Erythroblast (primary cell): ENCODE results near the gene SPINT1.

Experiments
- DNase-seq, 2 experiments: peaks; one replicate each; lab custom pipeline; 2025; lab: John Stamatoyannopoulos, UW
- GATA1 ChIP-seq: IDR thresholded peaks from 2 replicates; pipeline ENCODE4 v1.6.1; 2011; ENCODE audit warnings: low read depth, mild to moderate bottlenecking, control low read depth, low read length, moderate library complexity
- POLR2A ChIP-seq: IDR thresholded peaks from 2 replicates; pipeline ENCODE4 v1.6.1; 2011; ENCODE audit warnings: mild to moderate bottlenecking, low read length

The SPINT1 gene

DNA sequence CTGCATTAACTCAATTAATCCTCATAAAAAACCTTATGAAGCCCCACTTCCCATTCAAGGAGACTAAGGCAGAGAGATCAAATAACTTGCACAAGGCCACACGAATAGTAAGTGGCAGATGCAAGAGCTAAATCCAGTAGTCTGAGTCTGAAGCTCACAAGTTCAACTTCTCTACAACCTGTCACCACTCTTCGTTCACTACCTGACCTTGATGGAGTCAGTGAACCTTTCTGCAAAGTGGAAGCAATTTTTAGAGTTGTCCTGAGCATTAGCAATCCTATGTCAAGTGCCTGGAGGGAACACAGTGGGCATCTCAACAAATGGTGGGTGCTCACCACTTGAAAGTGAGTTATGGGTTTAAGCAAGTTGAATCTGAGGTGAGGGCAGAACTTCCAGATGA lies 2.1 kb upstream of the SPINT1 start:
- TF ChIP-seq POLR2A (no peak), GATA1 (no peak)

GRCh38 chr15:40843261-40843884 lies 475 bp upstream of the SPINT1 start:
- TF ChIP-seq POLR2A (no peak), GATA1 (no peak)
- no peak for DNase-seq

More for the DNA sequence above, 2.1 kb upstream of the SPINT1 start:
- DNase-seq = no peak

GRCh38 chr15:40844696-40845030 lies 815 bp downstream of the SPINT1 start:
- no peak for TF ChIP-seq POLR2A
- TF ChIP-seq GATA1 = no peak
- peak; percentile 42 to 48 for DNase-seq

DNA sequence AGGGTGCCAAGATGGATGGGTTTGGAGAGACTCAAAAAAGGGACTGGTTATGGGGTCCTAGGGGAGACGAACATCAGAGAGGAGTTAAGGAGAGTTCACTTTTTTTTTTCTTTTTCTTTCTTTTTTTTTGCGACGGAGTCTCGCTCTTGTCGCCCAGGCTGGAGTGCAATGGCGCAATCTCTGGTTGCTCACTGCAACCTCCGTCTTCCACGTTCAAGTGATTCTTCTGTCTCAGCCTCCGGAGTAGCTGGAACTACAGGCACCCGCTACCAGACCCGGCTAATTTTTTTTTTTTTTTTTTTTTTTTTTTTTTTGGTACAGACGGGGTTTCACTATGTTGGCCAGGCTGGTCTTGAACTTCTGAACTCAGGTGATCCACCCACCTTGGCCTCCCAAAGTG lies 1.2 kb downstream of the SPINT1 start:
- DNase-seq = no peak
- TF ChIP-seq POLR2A (no peak), GATA1 (no peak)

GRCh38 chr15:40845511-40846284 lies 1.9 kb downstream of the SPINT1 start:
- DNase-seq = no peak
- no peak for TF ChIP-seq POLR2A
- TF ChIP-seq GATA1 = no peak

GRCh38 chr15:40846841-40847222 lies 3.0 kb downstream of the SPINT1 start:
- TF ChIP-seq POLR2A (no peak), GATA1 (no peak)

DNA sequence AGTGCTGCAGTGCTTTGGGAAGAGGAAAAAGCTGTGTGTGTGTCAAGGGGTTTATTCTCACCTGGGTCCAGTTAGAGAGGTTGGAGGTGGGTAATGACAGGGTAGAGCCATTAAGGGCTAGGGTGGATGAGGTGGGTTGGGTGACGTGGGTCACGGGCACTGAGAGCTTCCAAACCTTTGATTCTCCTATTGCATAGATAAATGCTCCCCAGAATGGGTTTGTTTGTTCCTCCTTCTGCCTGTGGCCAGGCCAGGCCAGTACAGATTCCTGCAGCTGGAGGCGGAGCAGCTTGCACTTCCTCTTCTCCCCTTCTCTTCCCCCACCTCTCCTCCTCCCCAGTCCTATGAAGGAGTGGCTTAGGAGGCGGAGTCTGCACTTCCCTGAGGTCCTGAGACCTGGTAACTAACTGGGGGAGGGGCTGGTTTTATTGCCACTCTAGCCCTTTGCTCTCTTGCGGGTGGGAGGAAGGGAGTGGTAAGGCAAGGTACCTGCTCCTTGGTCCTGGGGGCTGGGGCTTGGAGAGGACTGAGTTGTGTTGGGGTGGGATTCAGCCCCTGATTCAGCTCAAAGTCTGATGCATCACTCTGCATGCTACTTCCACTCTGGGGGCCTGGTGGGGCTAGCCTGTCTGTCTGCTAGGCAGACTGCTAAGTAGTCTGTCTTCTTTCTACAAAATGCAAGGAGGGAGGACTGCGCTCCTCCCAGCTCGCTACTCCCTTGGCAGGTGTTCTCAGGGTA lies 3.5 kb downstream of the SPINT1 start:
- DNase-seq = no peak

More at GRCh38 chr15:40846841-40847222, 3.0 kb downstream of the SPINT1 start:
- DNase-seq = no peak

DNA sequence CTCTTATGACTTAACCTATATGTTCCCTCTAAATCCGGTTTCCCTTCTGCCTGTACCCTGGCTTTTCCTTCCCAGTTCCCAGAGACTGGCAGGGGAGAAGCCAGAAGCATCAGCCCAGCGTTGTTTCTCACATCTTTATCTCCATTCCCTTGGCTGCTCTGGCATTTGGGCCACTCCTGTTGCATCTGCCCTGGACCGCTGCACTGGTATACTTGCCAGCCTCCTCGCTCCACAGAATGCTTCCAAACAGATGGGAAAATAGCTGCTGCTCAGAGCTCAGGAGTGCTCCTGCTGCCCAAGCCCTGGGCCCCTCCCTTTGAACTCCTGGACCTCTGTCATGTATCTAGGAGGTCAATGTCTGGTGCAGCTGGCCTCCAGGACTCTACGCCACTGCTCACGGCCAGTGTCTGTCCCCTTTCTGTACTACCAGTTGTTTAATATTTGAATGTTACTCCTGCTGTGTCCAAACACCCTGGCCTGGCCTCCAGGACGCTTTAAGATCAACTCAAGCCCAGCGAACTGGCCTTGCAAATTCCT lies 6.8 kb downstream of the SPINT1 start:
- TF ChIP-seq GATA1 (no peak), POLR2A (no peak)
- DNase-seq = no peak

More for the DNA sequence above, 3.5 kb downstream of the SPINT1 start:
- TF ChIP-seq GATA1 = no peak

- TF ChIP-seq POLR2A (no peak), GATA1 (no peak)
- DNase-seq = no peak
Observed at GRCh38 chr15:40852529-40852928, 8.7 kb downstream of the SPINT1 start.

DNA sequence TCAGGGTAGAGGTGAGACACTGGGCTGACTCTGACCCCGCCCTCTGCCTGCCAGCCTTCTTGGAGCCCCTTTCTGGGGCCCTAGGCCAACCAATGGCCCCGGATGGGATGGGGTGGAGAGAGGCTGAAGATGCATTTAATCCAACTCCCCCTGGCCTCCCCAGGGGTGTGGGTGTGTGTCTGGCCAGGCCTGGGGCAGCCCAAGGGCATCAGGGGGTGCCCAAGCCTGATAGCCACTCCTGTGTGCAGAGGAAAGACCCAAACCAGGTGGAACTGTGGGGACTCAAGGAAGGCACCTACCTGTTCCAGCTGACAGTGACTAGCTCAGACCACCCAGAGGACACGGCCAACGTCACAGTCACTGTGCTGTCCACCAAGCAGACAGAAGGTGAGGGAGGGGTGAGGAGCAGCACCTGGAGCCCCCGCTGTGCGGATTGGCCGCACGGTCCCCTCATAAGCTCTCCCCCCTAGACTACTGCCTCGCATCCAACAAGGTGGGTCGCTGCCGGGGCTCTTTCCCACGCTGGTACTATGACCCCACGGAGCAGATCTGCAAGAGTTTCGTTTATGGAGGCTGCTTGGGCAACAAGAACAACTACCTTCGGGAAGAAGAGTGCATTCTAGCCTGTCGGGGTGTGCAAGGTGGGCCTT lies 9.5 kb downstream of the SPINT1 start:
- TF ChIP-seq POLR2A = no peak
- no peak for TF ChIP-seq GATA1
- no peak for DNase-seq

GRCh38 chr15:40854161-40854560 lies 10.3 kb downstream of the SPINT1 start:
- no peak for TF ChIP-seq GATA1
- no peak for TF ChIP-seq POLR2A
- no peak for DNase-seq

- no peak for DNase-seq
- no peak for TF ChIP-seq GATA1
- no peak for TF ChIP-seq POLR2A
Observed at GRCh38 chr15:40855706-40856234, 11.9 kb downstream of the SPINT1 start.

DNA sequence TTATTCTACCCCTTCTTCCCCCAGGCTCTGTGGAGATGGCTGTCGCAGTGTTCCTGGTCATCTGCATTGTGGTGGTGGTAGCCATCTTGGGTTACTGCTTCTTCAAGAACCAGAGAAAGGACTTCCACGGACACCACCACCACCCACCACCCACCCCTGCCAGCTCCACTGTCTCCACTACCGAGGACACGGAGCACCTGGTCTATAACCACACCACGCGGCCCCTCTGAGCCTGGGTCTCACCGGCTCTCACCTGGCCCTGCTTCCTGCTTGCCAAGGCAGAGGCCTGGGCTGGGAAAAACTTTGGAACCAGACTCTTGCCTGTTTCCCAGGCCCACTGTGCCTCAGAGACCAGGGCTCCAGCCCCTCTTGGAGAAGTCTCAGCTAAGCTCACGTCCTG lies 12.9 kb downstream of the SPINT1 start:
- no peak for TF ChIP-seq POLR2A
- no peak for TF ChIP-seq GATA1
- no peak for DNase-seq
